ENCODE measurements around the gene TOMT. TPM values are rescaled to one million over a fixed set of nuclear protein-coding genes. Genes with fewer than 3 reads are reported as not detected.

TOMT gene
- total RNA-seq, 1 experiment from 2014 or later = 0.26 TPM

GRCh38 chr11:72070491-72070890, 35.2 kb upstream of the TOMT start:
- H3K4me3 ChIP-seq (ENCODE audit: low read length) = no peak overlapping the region

GRCh38 chr11:72072348-72072747, 33.4 kb upstream of the TOMT start:
- Histone ChIP-seq H3K27ac (ENCODE audit: low read length) (no peak overlapping the region), H3K9me2 (replicated peaks; ENCODE audit: insufficient read depth, low read length) (no peaks in the 10 kb centered on the region), H3K79me2 (ENCODE audit: low read length) (peaks cover 64% of the 10 kb centered on the region), H2AFZ (ENCODE audit: low read length) (no peak overlapping the region), H3K9ac (ENCODE audit: low read length) (no peak overlapping the region), H3K36me3 (ENCODE audit: insufficient read depth, low read length) (no peaks in the 10 kb centered on the region), H3K27me3 (ENCODE audit: low read length) (no peaks in the 10 kb centered on the region), H4K20me1 (ENCODE audit: insufficient read depth, low read depth, low read length) (peaks cover 23% of the 10 kb centered on the region), H3K4me1 (ENCODE audit: low read length) (peaks cover 24% of the 10 kb centered on the region), H3K9me3 (ENCODE audit: low read length) (no peaks in the 10 kb centered on the region), H3K4me3 (ENCODE audit: low read length) (no peak overlapping the region), H3K4me2 (ENCODE audit: low read depth, low read length, poor library complexity, severe bottlenecking) (no peak overlapping the region)
- DNase-seq = no peak

More at GRCh38 chr11:72070491-72070890, 35.2 kb upstream of the TOMT start:
- no peak overlapping the region for H2AFZ ChIP-seq (ENCODE audit: low read length)
- no peak overlapping the region for H3K9ac ChIP-seq (ENCODE audit: low read length)
- H3K27ac ChIP-seq (ENCODE audit: low read length) = no peak overlapping the region
- no peaks in the 10 kb centered on the region for H3K36me3 ChIP-seq (ENCODE audit: insufficient read depth, low read length)
- H3K27me3 ChIP-seq (ENCODE audit: low read length) = no peaks in the 10 kb centered on the region
- peaks cover 60% of the 10 kb centered on the region for H3K79me2 ChIP-seq (ENCODE audit: low read length)
- peaks cover 18% of the 10 kb centered on the region for H4K20me1 ChIP-seq (ENCODE audit: insufficient read depth, low read depth, low read length)
- peaks cover 24% of the 10 kb centered on the region for H3K4me1 ChIP-seq (ENCODE audit: low read length)
- no peak overlapping the region for H3K4me2 ChIP-seq (ENCODE audit: low read depth, low read length, poor library complexity, severe bottlenecking)
- H3K9me2 ChIP-seq (replicated peaks; ENCODE audit: insufficient read depth, low read length) = no peaks in the 10 kb centered on the region
- no peaks in the 10 kb centered on the region for H3K9me3 ChIP-seq (ENCODE audit: low read length)
- DNase-seq = no peak

- Histone ChIP-seq H3K4me3 (ENCODE audit: low read length) (no peak overlapping the region), H3K27ac (ENCODE audit: low read length) (no peak overlapping the region), H4K20me1 (ENCODE audit: insufficient read depth, low read depth, low read length) (peaks cover 30% of the 10 kb centered on the region), H3K9ac (ENCODE audit: low read length) (no peak overlapping the region), H3K4me2 (ENCODE audit: low read depth, low read length, poor library complexity, severe bottlenecking) (no peak overlapping the region), H3K36me3 (ENCODE audit: insufficient read depth, low read length) (no peaks in the 10 kb centered on the region), H3K9me2 (replicated peaks; ENCODE audit: insufficient read depth, low read length) (no peaks in the 10 kb centered on the region), H3K4me1 (ENCODE audit: low read length) (peaks cover 34% of the 10 kb centered on the region), H2AFZ (ENCODE audit: low read length) (no peak overlapping the region), H3K9me3 (ENCODE audit: low read length) (no peaks in the 10 kb centered on the region), H3K79me2 (ENCODE audit: low read length) (peaks cover 79% of the 10 kb centered on the region), H3K27me3 (ENCODE audit: low read length) (no peaks in the 10 kb centered on the region)
- DNase-seq = peak; percentile 58
These were observed 30.6 kb upstream of the TOMT start for GRCh38 chr11:72075109-72075508.

- no peak overlapping the region for H3K27ac ChIP-seq (ENCODE audit: low read length)
- H3K79me2 ChIP-seq (ENCODE audit: low read length) = peaks cover 73% of the 10 kb centered on the region
- H3K4me1 ChIP-seq (ENCODE audit: low read length) = peaks cover 30% of the 10 kb centered on the region
- H2AFZ ChIP-seq (ENCODE audit: low read length) = no peak overlapping the region
- H3K4me2 ChIP-seq (ENCODE audit: low read depth, low read length, poor library complexity, severe bottlenecking) = no peak overlapping the region
- H3K9me3 ChIP-seq (ENCODE audit: low read length) = no peaks in the 10 kb centered on the region
- no peak overlapping the region for H3K9ac ChIP-seq (ENCODE audit: low read length)
- no peak for DNase-seq
- H3K4me3 ChIP-seq (ENCODE audit: low read length) = no peak overlapping the region
- no peaks in the 10 kb centered on the region for H3K9me2 ChIP-seq (replicated peaks; ENCODE audit: insufficient read depth, low read length)
- peaks cover 30% of the 10 kb centered on the region for H4K20me1 ChIP-seq (ENCODE audit: insufficient read depth, low read depth, low read length)
- H3K27me3 ChIP-seq (ENCODE audit: low read length) = no peaks in the 10 kb centered on the region
- H3K36me3 ChIP-seq (ENCODE audit: insufficient read depth, low read length) = no peaks in the 10 kb centered on the region
These were observed 30.0 kb upstream of the TOMT start for GRCh38 chr11:72075756-72076155.

GRCh38 chr11:72078477-72078876, 27.2 kb upstream of the TOMT start:
- Histone ChIP-seq H2AFZ (ENCODE audit: low read length) (no peak overlapping the region), H3K9ac (ENCODE audit: low read length) (no peak overlapping the region)

GRCh38 chr11:72079819-72080325, 25.9 kb upstream of the TOMT start:
- DNase-seq = no peak
- H4K20me1 ChIP-seq (ENCODE audit: insufficient read depth, low read depth, low read length) = peaks cover 17% of the 10 kb centered on the region; the same call in 1 of the 2 replicates
- H3K36me3 ChIP-seq (ENCODE audit: insufficient read depth, low read length) = no peaks in the 10 kb centered on the region
- no peaks in the 10 kb centered on the region for H3K9me3 ChIP-seq (ENCODE audit: low read length)
- H2AFZ ChIP-seq (ENCODE audit: low read length) = peak overlapping the region; percentile 45; the same call in 1 of the 2 replicates
- H3K27ac ChIP-seq (ENCODE audit: low read length) = peak overlapping the region; percentile 44
- H3K4me1 ChIP-seq (ENCODE audit: low read length) = peaks cover 27% of the 10 kb centered on the region
- peak overlapping the region; percentile 96 for H3K4me3 ChIP-seq (ENCODE audit: low read length)
- no peaks in the 10 kb centered on the region for H3K9me2 ChIP-seq (replicated peaks; ENCODE audit: insufficient read depth, low read length)
- H3K79me2 ChIP-seq (ENCODE audit: low read length) = peaks cover 41% of the 10 kb centered on the region
- H3K9ac ChIP-seq (ENCODE audit: low read length) = peak overlapping the region; percentile 74
- no peaks in the 10 kb centered on the region for H3K27me3 ChIP-seq (ENCODE audit: low read length)
- peak overlapping the region; percentile 97 for H3K4me2 ChIP-seq (ENCODE audit: low read depth, low read length, poor library complexity, severe bottlenecking)

More at GRCh38 chr11:72078477-72078876, 27.2 kb upstream of the TOMT start:
- Histone ChIP-seq H4K20me1 (ENCODE audit: insufficient read depth, low read depth, low read length) (peaks cover 19% of the 10 kb centered on the region), H3K27me3 (ENCODE audit: low read length) (no peaks in the 10 kb centered on the region), H3K9me3 (ENCODE audit: low read length) (no peaks in the 10 kb centered on the region), H3K4me3 (ENCODE audit: low read length) (peak overlapping the region; percentile 96), H3K4me2 (ENCODE audit: low read depth, low read length, poor library complexity, severe bottlenecking) (peak overlapping the region; percentile 97), H3K36me3 (ENCODE audit: insufficient read depth, low read length) (no peaks in the 10 kb centered on the region), H3K27ac (ENCODE audit: low read length) (no peak overlapping the region), H3K79me2 (ENCODE audit: low read length) (peaks cover 49% of the 10 kb centered on the region), H3K9me2 (replicated peaks; ENCODE audit: insufficient read depth, low read length) (no peaks in the 10 kb centered on the region), H3K4me1 (ENCODE audit: low read length) (peaks cover 27% of the 10 kb centered on the region)
- no peak for DNase-seq

- peaks cover 22% of the 10 kb centered on the region for H3K4me1 ChIP-seq (ENCODE audit: low read length)
- H2AFZ ChIP-seq (ENCODE audit: low read length) = peak within 1 kb of the TSS; percentile 88
- H3K27ac ChIP-seq (ENCODE audit: low read length) = peak within 1 kb of the TSS; percentile 44
- peaks cover 11% of the 10 kb centered on the region; the same call in 1 of the 2 replicates for H4K20me1 ChIP-seq (ENCODE audit: insufficient read depth, low read depth, low read length)
- no peaks in the 10 kb centered on the region for H3K27me3 ChIP-seq (ENCODE audit: low read length)
- H3K4me3 ChIP-seq (ENCODE audit: low read length) = peak within 1 kb of the TSS; percentile 96
- H3K4me2 ChIP-seq (ENCODE audit: low read depth, low read length, poor library complexity, severe bottlenecking) = peak within 1 kb of the TSS; percentile 97
- no peaks in the 10 kb centered on the region for H3K36me3 ChIP-seq (ENCODE audit: insufficient read depth, low read length)
- DNase-seq = peak; percentile 100
- H3K9me2 ChIP-seq (replicated peaks; ENCODE audit: insufficient read depth, low read length) = no peaks in the 10 kb centered on the region
- peaks cover 35% of the 10 kb centered on the region for H3K79me2 ChIP-seq (ENCODE audit: low read length)
- H3K9me3 ChIP-seq (ENCODE audit: low read length) = no peaks in the 10 kb centered on the region
- H3K9ac ChIP-seq (ENCODE audit: low read length) = peak within 1 kb of the TSS; percentile 74
These were observed 25.2 kb upstream of the TOMT start, which contains the start of the genes LRRC51 and NUMA1 for GRCh38 chr11:72080326-72081183. TSS of gene LRRC51 (plus strand) at chr11:72080850. CDS start at chr11:72089084, 8,234 bp downstream. TSS of gene NUMA1 (minus strand) at chr11:72080542. CDS start at chr11:72035943, 44,599 bp downstream.

- DNase-seq = no peak
- peaks cover 32% of the 10 kb centered on the region for H3K79me2 ChIP-seq (ENCODE audit: low read length)
- H4K20me1 ChIP-seq (ENCODE audit: insufficient read depth, low read depth, low read length) = peaks cover 7% of the 10 kb centered on the region; the same call in 1 of the 2 replicates
- H3K4me2 ChIP-seq (ENCODE audit: low read depth, low read length, poor library complexity, severe bottlenecking) = peak overlapping the region; percentile 73
- peak overlapping the region; percentile 65 for H3K9ac ChIP-seq (ENCODE audit: low read length)
- no peaks in the 10 kb centered on the region for H3K36me3 ChIP-seq (ENCODE audit: insufficient read depth, low read length)
- H2AFZ ChIP-seq (ENCODE audit: low read length) = peak overlapping the region; percentile 88; the same call in 1 of the 2 replicates
- H3K4me1 ChIP-seq (ENCODE audit: low read length) = peaks cover 22% of the 10 kb centered on the region
- no peak overlapping the region for H3K27ac ChIP-seq (ENCODE audit: low read length)
- no peaks in the 10 kb centered on the region for H3K9me3 ChIP-seq (ENCODE audit: low read length)
- no peaks in the 10 kb centered on the region for H3K9me2 ChIP-seq (replicated peaks; ENCODE audit: insufficient read depth, low read length)
- peak overlapping the region; percentile 70 for H3K4me3 ChIP-seq (ENCODE audit: low read length)
- H3K27me3 ChIP-seq (ENCODE audit: low read length) = no peaks in the 10 kb centered on the region
These were observed 24.5 kb upstream of the TOMT start for GRCh38 chr11:72081184-72081644.
